GM12873 (cell line): ENCODE measurements around the gene NBDY.

Experiments used
- TF ChIP-seq, protein P1 (sequence below): IDR thresholded peaks from 2 replicates; pipeline ENCODE4 v1.5.1; 2012; ENCODE audit warnings: low read depth, mild to moderate bottlenecking, moderate library complexity, low read length, control low read depth; ENCODE audit not compliant: insufficient read depth; ENCODE audit errors: missing control alignments

NBDY gene

DNA sequence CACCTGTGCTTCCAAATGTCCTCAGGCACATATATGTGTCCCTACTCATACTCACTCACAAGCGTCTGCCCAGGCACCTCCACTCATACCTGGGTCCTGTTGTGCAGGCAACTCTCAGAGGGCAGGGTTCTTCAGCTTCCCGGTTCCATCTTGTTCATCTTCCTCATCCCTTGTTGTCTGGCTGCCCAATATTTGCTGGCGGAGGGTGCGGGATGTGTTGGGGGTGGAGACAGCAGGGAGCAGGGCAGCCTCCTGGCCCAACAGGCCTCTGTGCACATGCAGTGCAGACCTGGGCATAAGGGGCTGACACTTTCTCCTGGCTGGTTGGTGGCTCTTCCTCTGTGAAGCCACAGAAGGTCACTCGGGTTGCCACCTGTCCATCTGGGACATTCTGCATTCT, 32.1 kb downstream of the NBDY start:
- TF ChIP-seq, protein P1, sequence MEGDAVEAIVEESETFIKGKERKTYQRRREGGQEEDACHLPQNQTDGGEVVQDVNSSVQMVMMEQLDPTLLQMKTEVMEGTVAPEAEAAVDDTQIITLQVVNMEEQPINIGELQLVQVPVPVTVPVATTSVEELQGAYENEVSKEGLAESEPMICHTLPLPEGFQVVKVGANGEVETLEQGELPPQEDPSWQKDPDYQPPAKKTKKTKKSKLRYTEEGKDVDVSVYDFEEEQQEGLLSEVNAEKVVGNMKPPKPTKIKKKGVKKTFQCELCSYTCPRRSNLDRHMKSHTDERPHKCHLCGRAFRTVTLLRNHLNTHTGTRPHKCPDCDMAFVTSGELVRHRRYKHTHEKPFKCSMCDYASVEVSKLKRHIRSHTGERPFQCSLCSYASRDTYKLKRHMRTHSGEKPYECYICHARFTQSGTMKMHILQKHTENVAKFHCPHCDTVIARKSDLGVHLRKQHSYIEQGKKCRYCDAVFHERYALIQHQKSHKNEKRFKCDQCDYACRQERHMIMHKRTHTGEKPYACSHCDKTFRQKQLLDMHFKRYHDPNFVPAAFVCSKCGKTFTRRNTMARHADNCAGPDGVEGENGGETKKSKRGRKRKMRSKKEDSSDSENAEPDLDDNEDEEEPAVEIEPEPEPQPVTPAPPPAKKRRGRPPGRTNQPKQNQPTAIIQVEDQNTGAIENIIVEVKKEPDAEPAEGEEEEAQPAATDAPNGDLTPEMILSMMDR: no peak

- TF ChIP-seq, protein P1: no peak
Measured at GRCh38 chrX:56762220-56762619, 33.2 kb downstream of the NBDY start.

DNA sequence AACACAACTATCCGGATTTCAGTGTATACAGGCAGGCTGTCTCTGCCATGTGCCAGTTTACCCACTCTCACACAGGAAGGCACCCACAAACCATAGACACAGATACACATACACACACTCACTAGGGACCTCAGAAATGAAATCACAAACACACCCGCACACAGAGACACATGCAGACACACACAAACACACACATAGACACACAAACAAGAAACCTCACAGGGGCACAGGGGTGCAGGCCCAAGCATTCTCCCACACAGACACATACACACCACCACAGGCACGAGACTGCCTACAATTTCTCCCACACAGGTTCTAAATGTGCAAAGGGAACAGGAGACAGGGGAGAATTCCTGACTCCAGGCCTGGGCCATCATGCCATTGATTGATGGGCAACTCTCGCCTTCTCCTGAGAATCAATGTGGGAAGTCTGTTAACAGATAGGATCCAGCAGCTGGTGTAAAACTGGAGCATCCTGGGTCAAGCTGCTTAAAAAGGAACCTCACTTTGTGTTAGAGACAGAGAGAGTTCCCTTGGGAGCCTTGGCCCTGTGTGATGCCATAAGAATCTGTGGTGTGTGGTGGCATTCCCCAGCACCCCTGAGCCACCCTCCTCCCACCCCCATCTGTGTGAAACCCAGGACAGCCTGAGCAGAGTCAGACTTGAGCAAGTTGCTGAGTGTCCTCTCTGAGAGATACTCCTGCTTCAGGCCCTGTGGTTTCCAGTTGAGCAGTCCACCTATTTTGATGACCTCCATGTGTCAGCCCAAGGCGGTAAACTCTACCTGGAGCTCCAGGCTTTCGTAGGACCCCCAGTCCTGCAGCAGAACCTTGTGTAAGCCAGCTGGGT, 33.9 kb downstream of the NBDY start:
- TF ChIP-seq, protein P1: no peak

GRCh38 chrX:56763556-56764152, 34.6 kb downstream of the NBDY start:
- TF ChIP-seq, protein P1: peak; percentile 47

- TF ChIP-seq, protein P1: peak; percentile 71
Measured at GRCh38 chrX:56764153-56764974, 35.3 kb downstream of the NBDY start.

DNA sequence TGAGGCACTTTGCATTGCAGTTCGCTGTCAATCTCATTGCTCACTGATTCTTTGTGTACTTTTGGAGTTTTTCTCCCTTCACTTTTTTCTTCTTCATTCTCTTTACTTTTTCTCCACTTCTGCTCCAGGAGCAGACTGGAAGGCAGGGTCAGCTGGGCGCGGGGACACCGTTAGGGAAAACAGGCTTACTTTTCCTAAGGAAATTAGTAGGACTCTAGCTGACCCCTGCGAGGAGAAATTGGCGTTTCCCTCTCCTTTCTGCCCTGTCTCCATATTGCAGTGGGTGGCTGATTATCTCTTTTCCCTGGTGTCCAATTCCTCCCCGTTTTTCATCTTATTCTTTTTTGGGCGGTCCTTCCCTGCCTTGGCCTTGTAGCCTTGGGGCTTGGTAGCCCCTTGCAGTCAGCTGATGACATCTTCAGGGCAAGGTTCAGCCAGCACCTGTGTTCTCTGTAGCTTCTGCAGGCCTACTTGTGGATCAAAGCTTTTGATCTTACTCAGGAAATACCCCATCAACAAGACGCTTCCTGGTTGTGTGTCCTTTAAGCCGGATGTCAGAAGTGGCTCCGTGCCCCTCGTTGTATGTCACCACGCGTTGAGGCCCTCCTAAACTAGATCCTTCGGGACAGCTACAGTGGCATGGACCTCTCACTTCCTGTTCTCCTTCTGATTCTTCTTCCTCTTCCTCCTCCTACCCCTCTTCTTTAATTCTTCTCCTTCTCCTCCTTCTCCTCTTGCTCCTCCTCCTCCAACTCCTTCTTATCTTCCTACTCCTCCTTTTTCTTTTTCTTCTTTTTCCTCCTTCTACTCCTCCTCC, 36.1 kb downstream of the NBDY start:
- TF ChIP-seq, protein P1: no peak
